Kasumi-1 (cell line): ENCODE measurements around the gene SREBF2.
"Not testable (repeated sequence)": the region's sequence is repeated elsewhere in the genome, so short reads cannot be mapped to it uniquely, and the experiment has no call there.

Experiments
- DNase-seq, 2 experiments: peaks; one replicate each; lab custom pipeline; 2025; lab: John Stamatoyannopoulos, UW

SREBF2 gene

GRCh38 chr22:41821471-41822316 lies 11.2 kb upstream of the SREBF2 start:
- no peak for DNase-seq

GRCh38 chr22:41822317-41823057 lies 10.4 kb upstream of the SREBF2 start:
- DNase-seq = peak; percentile 49 to 51

GRCh38 chr22:41823797-41824196 lies 9.1 kb upstream of the SREBF2 start:
- DNase-seq = no peak

- no peak for DNase-seq
These were observed 7.5 kb upstream of the SREBF2 start for GRCh38 chr22:41825376-41825775.

GRCh38 chr22:41826021-41826420 lies 6.9 kb upstream of the SREBF2 start:
- no peak for DNase-seq

- no peak for DNase-seq
These were observed 6.2 kb upstream of the SREBF2 start for GRCh38 chr22:41826430-41827383.

- no peak for DNase-seq
These were observed 5.2 kb upstream of the SREBF2 start for GRCh38 chr22:41827671-41828070.

- DNase-seq = no peak
These were observed 4.4 kb upstream of the SREBF2 start for GRCh38 chr22:41828516-41828915.

GRCh38 chr22:41830174-41830573 lies 2.7 kb upstream of the SREBF2 start:
- DNase-seq = peak in 1 of 2 experiments; percentile 10

- DNase-seq = peak; percentile 44 to 46
These were observed 1.5 kb upstream of the SREBF2 start for GRCh38 chr22:41831383-41831782.

- no peak for DNase-seq
These were observed 915 bp upstream of the SREBF2 start for GRCh38 chr22:41831828-41832552.

GRCh38 chr22:41833369-41834004 lies 582 bp downstream of the SREBF2 start:
- peak in 1 of 2 experiments; percentile 24 for DNase-seq

GRCh38 chr22:41834005-41834944 lies 1.4 kb downstream of the SREBF2 start:
- peak in 1 of 2 experiments; percentile 28 for DNase-seq

- not testable (repeated sequence) for DNase-seq
These were observed 2.6 kb downstream of the SREBF2 start for GRCh38 chr22:41835462-41835861.

- DNase-seq = no peak
These were observed 3.6 kb downstream of the SREBF2 start for GRCh38 chr22:41836551-41836950.

GRCh38 chr22:41838842-41839618 lies 6.1 kb downstream of the SREBF2 start:
- DNase-seq = no peak

GRCh38 chr22:41840216-41840615 lies 7.3 kb downstream of the SREBF2 start:
- DNase-seq = no peak

GRCh38 chr22:41841085-41841712 lies 8.3 kb downstream of the SREBF2 start:
- no peak for DNase-seq
